ENCODE results near the gene BTNL8. TPM values are rescaled to one million over a fixed set of nuclear protein-coding genes. Genes with fewer than 3 reads are reported as not detected.
"Not testable (repeated sequence)": the region's sequence is repeated elsewhere in the genome, so short reads cannot be mapped to it uniquely, and the experiment has no call there.

Gene BTNL8
- total RNA-seq, 6 donors from 2014 or later: 1.2 to 10.0 (median 3.6) TPM; not detected in 1

GRCh38 chr5:180873615-180874520 lies 25.1 kb upstream of the BTNL8 start:
- Histone ChIP-seq H3K4me3 (no peak overlapping the region), H3K4me1 (peaks cover under 1 to 17% (median 6%) of the 10 kb centered on the region in 4 donors), H3K9me3 (no peaks in the 10 kb centered on the region), H3K27me3 (no peaks in the 10 kb centered on the region), H3K27ac (peak overlapping the region; percentile 50 to 70 (median 55)), H3K36me3 (no peaks in the 10 kb centered on the region)
- WGBS, 2 donors: 59 to 67% methylated on average over 13 of the region's 13 CpGs
- DNase-seq: peak in 1 of 2 donors; percentile 74
- ATAC-seq (ENCODE audit: low FRiP score in 2 of 2): peak; percentile 60 to 81
- no peak for TF ChIP-seq POLR2A (IDR thresholded peaks at IDR 0.05)
- TF ChIP-seq POLR2AphosphoS5 (IDR thresholded peaks at IDR 0.05): peak; percentile 21 to 46

GRCh38 chr5:180874804-180875582 lies 24.0 kb upstream of the BTNL8 start:
- H3K4me1 ChIP-seq: peaks cover 0 to 11% (median 6%) of the 10 kb centered on the region in 4 donors
- TF ChIP-seq POLR2AphosphoS5 (IDR thresholded peaks at IDR 0.05): no peak
- TF ChIP-seq CTCF (IDR thresholded peaks at IDR 0.05): no peak
- TF ChIP-seq EP300 (IDR thresholded peaks at IDR 0.05): no peak
- no peak for TF ChIP-seq POLR2A (IDR thresholded peaks at IDR 0.05)
- ATAC-seq (ENCODE audit: low FRiP score in 2 of 2) (no peak), DNase-seq (no peak)
- H3K4me3 ChIP-seq: no peak overlapping the region
- WGBS, 2 donors: 72 to 73% methylated on average over 12 of the region's 12 CpGs
- no peaks in the 10 kb centered on the region for H3K36me3 ChIP-seq
- no peaks in the 10 kb centered on the region for H3K9me3 ChIP-seq
- no peak overlapping the region for H3K27ac ChIP-seq
- no peaks in the 10 kb centered on the region for H3K27me3 ChIP-seq

- no peaks in the 10 kb centered on the region for H3K36me3 ChIP-seq
- no peak overlapping the region for H3K27ac ChIP-seq
- no peak overlapping the region for H3K4me3 ChIP-seq
- TF ChIP-seq EP300 (IDR thresholded peaks at IDR 0.05): no peak
- no peak for TF ChIP-seq POLR2A (IDR thresholded peaks at IDR 0.05)
- TF ChIP-seq CTCF (IDR thresholded peaks at IDR 0.05): no peak
- no peaks in the 10 kb centered on the region for H3K27me3 ChIP-seq
- no peaks in the 10 kb centered on the region for H3K9me3 ChIP-seq
- no peak for DNase-seq
- peaks cover 0 to 11% (median 6%) of the 10 kb centered on the region in 4 donors for H3K4me1 ChIP-seq
- no peak for ATAC-seq (ENCODE audit: low FRiP score in 2 of 2)
- WGBS, 2 donors: 73 to 82% methylated on average over 10 of the region's 10 CpGs
Measured at GRCh38 chr5:180875860-180876426, 23.0 kb upstream of the BTNL8 start.

GRCh38 chr5:180885845-180886529 lies 13.0 kb upstream of the BTNL8 start:
- not testable (repeated sequence) for H3K27me3 ChIP-seq, H3K4me3 ChIP-seq, H3K27ac ChIP-seq, H3K36me3 ChIP-seq, H3K9me3 ChIP-seq, H3K4me1 ChIP-seq
- DNase-seq (peak in 1 of 2 donors; percentile 83), ATAC-seq (ENCODE audit: low FRiP score in 2 of 2) (peak in 1 of 2 donors; percentile 78)
- WGBS, 2 donors: 69 to 72% methylated on average over 9 to 11 of the region's 11 CpGs

GRCh38 chr5:180889381-180889780 lies 9.6 kb upstream of the BTNL8 start:
- H3K4me1 ChIP-seq: peaks cover 0 to 4% (median 0%) of the 10 kb centered on the region in 4 donors
- H3K27ac ChIP-seq: peak overlapping the region in 1 of 4 donors; percentile 16
- H3K4me3 ChIP-seq: no peak overlapping the region
- DNase-seq: peak in 1 of 2 donors; percentile 53
- peaks cover 0 to 3% (median 0%) of the 10 kb centered on the region in 4 donors for H3K9me3 ChIP-seq
- no peak for ATAC-seq (ENCODE audit: low FRiP score in 2 of 2)
- 78 to 85% methylated on average over 6 to 7 of the region's 7 CpGs for WGBS, 2 donors
- H3K27me3 ChIP-seq: no peaks in the 10 kb centered on the region
- H3K36me3 ChIP-seq: no peaks in the 10 kb centered on the region
- no peak for TF ChIP-seq CTCF (IDR thresholded peaks at IDR 0.05)

GRCh38 chr5:180895330-180895729 lies 3.6 kb upstream of the BTNL8 start:
- H3K4me1 ChIP-seq; ATAC-seq (ENCODE audit: low FRiP score in 2 of 2); DNase-seq; H3K4me3 ChIP-seq; H3K36me3 ChIP-seq; H3K9me3 ChIP-seq; H3K27ac ChIP-seq; H3K27me3 ChIP-seq: not testable (repeated sequence)
- 84 to 94% methylated on average over 1 of the region's 1 CpG for WGBS, 2 donors

Data from upper lobe of left lung (tissue), 6 donors.